ENCODE data around the gene TAPBP.
A peak's percentile ranks its signal among the peaks of the same experiment; 100 is the strongest.

DNA sequence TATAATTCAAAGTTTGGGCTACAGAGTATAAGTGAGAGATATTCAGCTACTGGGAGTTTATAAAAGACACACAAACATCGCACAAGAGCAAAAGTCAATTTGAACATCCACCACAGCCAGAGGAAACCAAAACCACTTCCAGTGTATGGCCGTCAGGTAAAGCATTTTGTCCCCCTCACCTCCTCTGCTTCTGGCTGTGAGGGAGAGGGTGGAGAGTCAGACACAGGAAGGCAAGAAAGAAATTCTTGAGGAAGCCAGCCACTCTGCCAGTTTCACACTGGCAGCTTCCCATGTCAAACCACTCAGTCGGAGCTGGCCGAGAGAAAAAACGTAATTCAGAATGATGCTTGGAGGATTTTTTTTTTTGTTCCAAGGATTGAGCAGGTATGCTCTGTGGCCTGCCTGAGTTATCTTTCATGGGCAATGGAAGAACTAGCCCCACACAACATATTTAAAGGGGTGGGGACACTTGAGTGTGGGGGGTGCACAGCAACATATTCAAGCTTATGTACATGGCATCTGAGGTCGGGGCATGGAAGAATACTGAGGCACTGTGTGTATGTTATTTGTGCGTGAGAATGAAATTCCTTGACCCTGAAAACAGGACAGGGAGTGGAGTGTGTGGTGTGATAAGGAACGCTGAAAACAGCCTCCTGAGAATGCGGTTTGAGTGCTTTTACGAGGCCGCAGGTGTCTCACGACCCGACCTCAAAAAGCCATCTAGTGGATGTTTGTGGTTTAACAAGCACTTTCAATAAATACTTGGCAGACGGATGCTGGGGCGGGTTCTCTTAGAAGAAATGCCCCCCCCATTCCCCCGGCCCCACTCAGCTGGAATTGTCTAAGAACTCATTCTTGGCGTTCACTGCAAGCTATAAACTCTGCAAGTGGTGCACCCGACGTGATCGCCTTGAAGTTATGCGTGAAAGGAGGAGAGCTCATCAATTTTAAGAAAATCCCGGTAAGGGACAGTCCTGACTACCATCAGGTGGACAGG, 31.1 kb upstream of the TAPBP start:
- TF ChIP-seq, protein P1, sequence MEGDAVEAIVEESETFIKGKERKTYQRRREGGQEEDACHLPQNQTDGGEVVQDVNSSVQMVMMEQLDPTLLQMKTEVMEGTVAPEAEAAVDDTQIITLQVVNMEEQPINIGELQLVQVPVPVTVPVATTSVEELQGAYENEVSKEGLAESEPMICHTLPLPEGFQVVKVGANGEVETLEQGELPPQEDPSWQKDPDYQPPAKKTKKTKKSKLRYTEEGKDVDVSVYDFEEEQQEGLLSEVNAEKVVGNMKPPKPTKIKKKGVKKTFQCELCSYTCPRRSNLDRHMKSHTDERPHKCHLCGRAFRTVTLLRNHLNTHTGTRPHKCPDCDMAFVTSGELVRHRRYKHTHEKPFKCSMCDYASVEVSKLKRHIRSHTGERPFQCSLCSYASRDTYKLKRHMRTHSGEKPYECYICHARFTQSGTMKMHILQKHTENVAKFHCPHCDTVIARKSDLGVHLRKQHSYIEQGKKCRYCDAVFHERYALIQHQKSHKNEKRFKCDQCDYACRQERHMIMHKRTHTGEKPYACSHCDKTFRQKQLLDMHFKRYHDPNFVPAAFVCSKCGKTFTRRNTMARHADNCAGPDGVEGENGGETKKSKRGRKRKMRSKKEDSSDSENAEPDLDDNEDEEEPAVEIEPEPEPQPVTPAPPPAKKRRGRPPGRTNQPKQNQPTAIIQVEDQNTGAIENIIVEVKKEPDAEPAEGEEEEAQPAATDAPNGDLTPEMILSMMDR (IDR thresholded peaks at IDR 0.05), result peak; percentile 49 to 73 (median 67)
- TF ChIP-seq POLR2A (IDR thresholded peaks at IDR 0.05), result no peak

Data from testis (tissue), 2 donors.